Measurements from ENCODE around the gene RBM47.

The RBM47 gene

GRCh38 chr4:40577588-40578253, 51.9 kb downstream of the RBM47 start:
- H3K4me3 ChIP-seq (ENCODE audit: low read depth, low read length): no peak overlapping the region
- TF ChIP-seq CTCF (IDR thresholded peaks at IDR 0.05; ENCODE audit: low read depth, low read length, missing control alignments): no peak
- DNase-seq (ENCODE audit: low read depth): no peak
- in situ Hi-C loops (cut with HindIII; ENCODE audit: low sequenced_read_pairs): no loop called here

GRCh38 chr4:40576651-40577480, 52.8 kb downstream of the RBM47 start:
- H3K4me3 ChIP-seq (ENCODE audit: low read depth, low read length): no peak overlapping the region
- no peak for TF ChIP-seq CTCF (IDR thresholded peaks at IDR 0.05; ENCODE audit: low read depth, low read length, missing control alignments)
- in situ Hi-C loops (cut with HindIII; ENCODE audit: low sequenced_read_pairs): no loop called here
- no peak for DNase-seq (ENCODE audit: low read depth)

GRCh38 chr4:40575846-40576245, 53.8 kb downstream of the RBM47 start:
- TF ChIP-seq CTCF (IDR thresholded peaks at IDR 0.05; ENCODE audit: low read depth, low read length, missing control alignments): no peak
- DNase-seq (ENCODE audit: low read depth): no peak
- H3K4me3 ChIP-seq (ENCODE audit: low read depth, low read length): no peak overlapping the region
- in situ Hi-C loops (cut with HindIII; ENCODE audit: low sequenced_read_pairs): no loop called here

- no peak for DNase-seq (ENCODE audit: low read depth)
- no peak for TF ChIP-seq CTCF (IDR thresholded peaks at IDR 0.05; ENCODE audit: low read depth, low read length, missing control alignments)
- in situ Hi-C loops (cut with HindIII; ENCODE audit: low sequenced_read_pairs): no loop called here
- no peak overlapping the region for H3K4me3 ChIP-seq (ENCODE audit: low read depth, low read length)
These were observed 55.9 kb downstream of the RBM47 start for GRCh38 chr4:40573593-40574311.

- H3K4me3 ChIP-seq (ENCODE audit: low read depth, low read length): no peak overlapping the region
- in situ Hi-C loops (cut with HindIII; ENCODE audit: low sequenced_read_pairs): no loop called here
- no peak for TF ChIP-seq CTCF (IDR thresholded peaks at IDR 0.05; ENCODE audit: low read depth, low read length, missing control alignments)
- DNase-seq (ENCODE audit: low read depth): no peak
These were observed 56.9 kb downstream of the RBM47 start for GRCh38 chr4:40572692-40573310.

GRCh38 chr4:40571208-40571607, 58.5 kb downstream of the RBM47 start:
- no peak for DNase-seq (ENCODE audit: low read depth)
- no peak for TF ChIP-seq CTCF (IDR thresholded peaks at IDR 0.05; ENCODE audit: low read depth, low read length, missing control alignments)
- H3K4me3 ChIP-seq (ENCODE audit: low read depth, low read length): no peak overlapping the region
- in situ Hi-C loops (cut with HindIII; ENCODE audit: low sequenced_read_pairs): no loop called here

Data from astrocyte of the cerebellum (primary cell).